GM19035 (cell line): ENCODE measurements around the gene TSSK6.

Experiments used
- ATAC-seq: cut with Tn5 transposase; IDR thresholded peaks from one replicate; pipeline ENCODE4 v1.9.1; 2021; ENCODE audit not compliant: unreplicated experiment

Gene TSSK6

DNA sequence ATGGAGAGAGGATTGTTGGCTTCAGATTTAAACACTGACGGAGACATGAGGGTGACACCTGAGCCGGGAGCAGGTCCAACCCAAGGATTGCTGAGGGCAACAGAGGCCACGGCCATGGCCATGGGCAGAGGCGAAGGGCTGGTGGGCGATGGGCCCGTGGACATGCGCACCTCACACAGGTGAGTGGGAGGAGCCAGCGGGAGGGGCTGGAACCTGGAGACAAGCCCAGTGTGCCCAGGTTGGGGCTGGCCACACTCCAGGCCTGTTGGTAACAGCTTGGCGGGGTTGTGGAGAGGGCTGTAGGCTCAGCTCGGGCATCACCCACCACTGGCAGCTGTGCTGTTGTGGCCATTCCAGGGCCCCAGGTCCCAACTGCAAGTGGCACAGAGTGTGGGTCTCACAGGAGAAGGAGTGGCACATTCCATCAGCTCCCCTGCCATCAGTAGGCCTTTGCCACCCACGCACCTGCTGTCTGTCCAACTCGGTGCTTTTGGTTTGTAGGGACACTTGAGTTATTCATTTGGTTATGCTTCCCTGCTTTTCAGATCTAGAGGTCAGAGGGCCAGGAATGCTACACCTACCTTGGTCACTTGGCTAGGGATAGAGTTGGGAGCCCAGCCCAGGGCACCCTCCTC, 49.8 kb downstream of the TSSK6 start:
- no peak for ATAC-seq

DNA sequence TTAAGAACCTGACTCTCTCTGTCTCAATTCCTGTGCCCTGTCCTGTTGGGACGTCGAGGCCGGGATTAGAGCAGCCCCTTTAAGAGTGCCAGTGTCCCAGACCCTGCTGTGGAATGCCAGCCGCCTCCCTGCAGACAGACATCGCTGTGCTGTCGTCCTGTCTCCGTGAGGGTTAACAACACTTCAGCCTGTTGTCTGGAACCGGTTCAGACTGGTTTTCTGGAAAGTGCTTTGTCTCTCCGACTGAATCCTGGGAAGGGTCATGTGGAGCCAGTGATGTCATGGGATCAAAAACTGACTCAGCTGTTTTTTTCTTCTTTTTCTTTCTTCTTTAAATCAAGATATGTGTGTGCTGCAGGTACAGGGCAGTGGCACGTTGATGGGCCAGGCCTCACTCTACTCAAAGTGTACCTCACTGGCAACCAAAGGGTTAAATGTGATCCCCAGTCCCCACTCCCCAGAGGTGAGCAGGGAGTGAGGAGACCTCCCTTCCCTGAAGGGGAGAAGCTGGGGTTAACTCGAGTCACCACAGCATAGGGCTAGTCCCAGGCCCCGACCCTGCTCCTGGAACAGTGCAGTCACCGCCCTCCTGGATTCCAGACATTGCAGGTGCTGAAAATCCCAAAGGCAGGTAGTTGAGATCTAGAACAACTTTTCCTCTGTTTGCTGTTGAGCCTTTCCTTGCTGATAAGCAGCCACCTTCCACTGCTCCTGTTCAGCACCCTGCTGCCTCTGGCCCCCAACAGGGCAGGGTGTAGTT, 50.8 kb downstream of the TSSK6 start:
- no peak for ATAC-seq
